OCI-M1 (cell line): Measurements from ENCODE around the gene TLR10.
"Not testable (repeated sequence)": the region's sequence is repeated elsewhere in the genome, so short reads cannot be mapped to it uniquely, and the experiment has no call there.

Experiments
- DNase-seq: peaks from one replicate; lab custom pipeline; 2025; lab: John Stamatoyannopoulos, UW

TLR10 gene, protein sequence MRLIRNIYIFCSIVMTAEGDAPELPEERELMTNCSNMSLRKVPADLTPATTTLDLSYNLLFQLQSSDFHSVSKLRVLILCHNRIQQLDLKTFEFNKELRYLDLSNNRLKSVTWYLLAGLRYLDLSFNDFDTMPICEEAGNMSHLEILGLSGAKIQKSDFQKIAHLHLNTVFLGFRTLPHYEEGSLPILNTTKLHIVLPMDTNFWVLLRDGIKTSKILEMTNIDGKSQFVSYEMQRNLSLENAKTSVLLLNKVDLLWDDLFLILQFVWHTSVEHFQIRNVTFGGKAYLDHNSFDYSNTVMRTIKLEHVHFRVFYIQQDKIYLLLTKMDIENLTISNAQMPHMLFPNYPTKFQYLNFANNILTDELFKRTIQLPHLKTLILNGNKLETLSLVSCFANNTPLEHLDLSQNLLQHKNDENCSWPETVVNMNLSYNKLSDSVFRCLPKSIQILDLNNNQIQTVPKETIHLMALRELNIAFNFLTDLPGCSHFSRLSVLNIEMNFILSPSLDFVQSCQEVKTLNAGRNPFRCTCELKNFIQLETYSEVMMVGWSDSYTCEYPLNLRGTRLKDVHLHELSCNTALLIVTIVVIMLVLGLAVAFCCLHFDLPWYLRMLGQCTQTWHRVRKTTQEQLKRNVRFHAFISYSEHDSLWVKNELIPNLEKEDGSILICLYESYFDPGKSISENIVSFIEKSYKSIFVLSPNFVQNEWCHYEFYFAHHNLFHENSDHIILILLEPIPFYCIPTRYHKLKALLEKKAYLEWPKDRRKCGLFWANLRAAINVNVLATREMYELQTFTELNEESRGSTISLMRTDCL

DNA sequence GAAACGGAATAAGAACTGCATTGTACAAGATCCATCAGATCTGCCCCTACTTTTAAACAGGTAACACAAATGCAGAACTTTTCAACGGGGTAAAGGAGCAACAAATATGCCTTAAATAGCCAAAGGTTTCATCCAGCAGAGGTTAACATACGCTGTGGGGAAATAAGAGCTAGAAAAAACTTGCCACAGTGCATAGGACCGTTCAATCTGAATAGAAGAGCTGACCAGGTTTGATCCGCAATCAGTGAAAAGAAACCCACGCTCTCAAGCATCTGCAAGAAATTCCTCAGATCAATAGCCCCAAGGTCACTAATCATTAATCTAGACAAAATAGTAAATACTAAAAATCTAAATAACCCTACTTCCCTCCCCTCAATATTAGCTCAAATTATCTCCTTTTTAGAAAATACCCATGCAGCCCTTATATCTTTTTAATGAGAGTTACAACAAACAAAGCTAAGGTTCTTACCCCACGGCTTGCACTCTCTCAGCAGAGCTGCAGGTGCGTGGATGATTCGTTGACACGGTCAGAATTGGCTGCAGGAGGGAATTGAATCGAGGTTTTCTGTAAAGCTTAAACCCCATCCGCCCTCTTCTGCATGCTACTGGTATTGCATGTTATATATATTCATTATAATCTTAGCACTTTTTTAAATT lies at the start of gene TLR10:
TSS of gene TLR10 (minus strand) at position 539 of the 657 bp plus-strand sequence. CDS start 7,400 bp downstream, outside the sequence.
- peak; percentile 65 for DNase-seq

DNA sequence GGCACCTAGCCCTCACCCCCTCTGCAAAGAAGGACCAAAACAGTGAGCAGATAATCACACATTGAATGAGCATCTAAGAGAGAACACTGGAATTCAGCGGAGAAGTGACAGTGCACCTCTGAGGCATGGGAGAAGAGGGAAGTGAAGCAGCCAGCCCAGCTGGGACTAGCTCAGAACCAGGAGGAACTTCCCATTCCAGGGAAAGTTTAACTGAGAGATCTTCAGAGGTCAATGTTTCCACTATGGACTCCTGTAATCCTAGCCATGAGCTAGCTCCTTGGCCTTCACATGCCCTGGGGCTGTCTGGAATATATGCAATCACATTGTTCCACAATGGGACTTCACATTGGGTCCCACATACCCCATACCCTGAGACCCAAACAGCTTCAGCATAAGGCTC lies 49.4 kb upstream of the TLR10 start:
- DNase-seq: no peak

DNA sequence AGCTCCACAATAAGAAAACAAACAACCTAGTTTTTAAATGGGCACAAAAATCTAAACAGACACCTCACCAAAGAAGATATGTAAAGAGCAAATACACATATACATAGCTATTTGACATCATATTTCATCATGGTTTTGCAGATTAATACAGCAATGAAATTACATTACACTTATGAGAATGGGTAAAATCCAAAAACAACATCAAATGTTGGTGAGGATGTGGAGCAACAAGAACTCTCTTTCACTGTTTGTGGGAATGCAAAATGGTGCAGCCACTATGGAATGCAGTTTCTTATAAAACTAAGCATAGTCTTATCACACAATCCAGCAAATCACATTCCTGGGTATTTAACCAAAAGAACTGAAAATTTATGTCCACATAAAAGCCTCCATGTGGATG lies 48.9 kb upstream of the TLR10 start:
- no peak for DNase-seq

- DNase-seq: no peak
Measured at GRCh38 chr4:38829237-38829636, 46.4 kb upstream of the TLR10 start.

- no peak for DNase-seq
Measured at GRCh38 chr4:38823766-38824165, 41.0 kb upstream of the TLR10 start.

DNA sequence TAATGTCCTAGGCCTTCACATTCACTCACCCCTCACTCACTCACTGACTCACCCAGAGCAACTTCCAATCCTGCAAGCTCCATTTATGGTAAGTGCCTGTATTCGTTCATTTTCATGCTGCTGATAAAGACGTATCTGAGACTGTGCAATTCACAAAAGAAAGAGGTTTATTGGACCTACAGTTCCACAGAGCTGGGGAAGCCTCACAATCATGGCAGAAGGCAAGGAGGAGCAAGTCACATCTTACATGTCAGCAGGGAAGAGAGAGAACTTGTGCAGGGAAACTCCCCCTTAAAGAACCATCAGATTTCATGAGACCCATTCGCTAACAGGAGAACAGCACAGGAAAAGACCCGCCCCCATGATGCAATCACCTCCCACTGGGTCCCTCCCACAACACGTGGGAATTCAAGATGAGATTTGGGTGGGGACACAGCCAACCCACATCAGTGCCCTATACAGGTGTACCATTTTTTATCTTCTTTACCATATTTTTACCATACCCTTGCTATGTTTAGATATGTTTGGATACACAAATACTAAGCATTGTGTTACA lies 40.0 kb upstream of the TLR10 start:
- peak; percentile 9 for DNase-seq

- DNase-seq: no peak
Measured at GRCh38 chr4:38821739-38822138, 38.9 kb upstream of the TLR10 start.

DNA sequence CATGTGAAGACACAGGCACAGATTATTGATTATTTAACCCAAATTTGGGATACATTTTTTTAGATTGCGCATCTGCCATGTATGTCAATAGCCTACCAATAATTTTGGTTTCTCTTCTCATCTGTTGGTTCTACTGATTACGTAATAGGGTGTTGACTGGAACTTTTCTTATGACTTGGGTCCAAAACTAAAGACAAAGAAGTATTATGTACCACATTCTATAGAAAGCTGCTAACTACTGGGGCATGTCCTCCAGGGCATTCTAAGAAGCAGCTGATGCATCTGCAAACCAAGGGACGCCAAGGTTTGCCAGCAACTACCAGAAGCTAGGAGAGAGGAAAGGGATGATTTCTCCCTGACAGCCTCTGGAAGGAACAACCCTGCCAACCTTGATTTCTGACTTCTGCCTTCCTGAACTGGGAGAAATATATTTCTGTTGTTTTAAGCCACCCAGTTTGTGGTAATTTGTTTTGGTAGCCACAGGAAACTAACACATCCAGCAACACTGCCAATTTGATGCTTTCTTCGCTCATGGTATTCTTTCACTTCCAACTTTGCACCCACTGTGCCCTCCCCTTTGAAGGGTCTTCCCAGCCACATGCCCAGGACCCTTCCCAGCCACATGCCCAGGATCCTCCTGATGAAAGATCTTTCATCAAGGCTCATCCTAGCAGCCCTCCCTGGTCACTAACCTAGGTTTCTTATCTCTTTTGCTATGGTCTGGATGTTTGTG lies 37.7 kb upstream of the TLR10 start:
- DNase-seq: no peak

DNA sequence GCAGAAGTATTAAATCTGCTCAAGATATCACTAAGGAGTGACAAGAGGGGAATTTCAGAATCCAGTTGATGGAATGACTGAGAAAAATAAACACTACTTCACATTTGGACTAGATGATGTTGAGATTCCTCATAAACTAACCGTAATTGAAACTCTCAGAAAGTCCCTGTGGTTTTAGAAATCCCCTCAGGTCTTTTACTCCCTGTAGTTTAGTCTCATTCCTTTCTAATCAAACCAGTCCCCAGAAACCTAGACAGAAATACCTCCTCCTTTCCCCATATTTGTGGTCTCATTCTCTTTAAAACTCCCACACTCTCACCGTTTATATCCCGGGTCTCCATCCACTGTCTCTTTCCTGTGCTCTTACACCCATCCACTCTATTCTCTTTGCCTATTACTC lies 36.8 kb upstream of the TLR10 start:
- no peak for DNase-seq

DNA sequence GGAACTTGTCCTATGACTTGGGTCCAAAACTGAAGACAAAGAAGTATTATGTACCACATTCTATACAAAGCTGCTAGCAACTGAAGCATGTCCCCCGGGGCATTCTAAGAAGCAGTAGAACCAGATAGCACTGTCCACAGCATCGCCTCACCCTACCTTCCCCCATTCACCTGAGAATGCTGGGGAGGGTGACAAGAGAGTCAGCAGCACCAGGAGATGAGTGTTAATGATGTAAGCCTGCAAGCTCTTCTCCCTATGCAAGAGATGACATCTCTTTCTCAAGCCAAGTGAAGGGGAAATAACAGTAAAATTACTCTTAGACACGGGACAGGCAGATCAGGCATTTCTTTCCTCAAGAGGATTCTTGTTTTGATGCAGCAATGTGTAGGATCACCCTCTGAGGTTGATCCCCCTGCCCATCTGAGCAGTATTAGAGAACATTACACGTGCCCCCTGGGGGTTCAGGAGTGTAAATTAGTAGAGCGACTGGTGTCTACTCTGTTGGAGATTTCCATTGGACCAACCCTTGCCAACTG lies 35.7 kb upstream of the TLR10 start:
- no peak for DNase-seq

- DNase-seq: peak; percentile 93
Measured at GRCh38 chr4:38815885-38816782, 33.3 kb upstream of the TLR10 start.

GRCh38 chr4:38814386-38814785 lies 31.6 kb upstream of the TLR10 start:
- DNase-seq: no peak

DNA sequence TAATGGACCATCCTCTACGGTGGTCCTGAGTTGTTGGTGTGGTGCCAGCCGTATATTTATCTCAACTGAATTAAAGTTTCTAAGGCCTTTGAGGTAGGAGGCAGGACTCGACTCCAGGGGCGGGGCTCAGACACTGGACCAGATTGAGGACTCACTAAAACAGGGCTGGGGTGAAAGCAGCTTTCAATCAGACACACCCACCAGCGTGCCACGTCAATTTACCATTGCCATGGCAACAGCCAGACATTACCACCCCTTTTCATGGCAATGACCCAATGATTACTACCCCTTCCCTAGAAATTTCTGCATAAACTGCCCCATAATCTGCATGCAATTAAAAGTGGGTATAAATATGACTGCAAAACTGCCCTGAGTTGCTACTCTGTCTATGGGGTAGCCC lies 28.5 kb upstream of the TLR10 start:
- no peak for DNase-seq

- DNase-seq: not testable (repeated sequence)
Measured at GRCh38 chr4:38807462-38807861, 24.7 kb upstream of the TLR10 start.

DNA sequence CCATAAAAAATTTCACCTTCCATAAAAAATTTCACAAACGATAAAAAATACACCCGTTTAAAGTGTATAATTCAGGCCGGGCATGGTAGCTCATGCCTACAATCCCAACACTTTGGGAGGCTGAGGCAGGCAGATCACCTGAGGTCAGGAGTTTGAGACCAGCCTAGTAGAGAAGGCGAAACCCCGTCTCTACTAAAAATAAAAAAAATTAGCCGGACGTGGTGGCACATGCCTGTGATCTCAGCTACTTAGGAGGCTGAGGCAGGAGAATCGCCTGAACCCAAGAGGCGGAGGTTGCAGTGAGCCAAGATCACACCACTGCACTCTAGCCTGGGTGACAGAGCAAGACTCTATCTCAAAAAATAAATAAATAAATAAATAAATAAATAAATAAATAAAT lies 23.5 kb upstream of the TLR10 start:
- DNase-seq: not testable (repeated sequence)

DNA sequence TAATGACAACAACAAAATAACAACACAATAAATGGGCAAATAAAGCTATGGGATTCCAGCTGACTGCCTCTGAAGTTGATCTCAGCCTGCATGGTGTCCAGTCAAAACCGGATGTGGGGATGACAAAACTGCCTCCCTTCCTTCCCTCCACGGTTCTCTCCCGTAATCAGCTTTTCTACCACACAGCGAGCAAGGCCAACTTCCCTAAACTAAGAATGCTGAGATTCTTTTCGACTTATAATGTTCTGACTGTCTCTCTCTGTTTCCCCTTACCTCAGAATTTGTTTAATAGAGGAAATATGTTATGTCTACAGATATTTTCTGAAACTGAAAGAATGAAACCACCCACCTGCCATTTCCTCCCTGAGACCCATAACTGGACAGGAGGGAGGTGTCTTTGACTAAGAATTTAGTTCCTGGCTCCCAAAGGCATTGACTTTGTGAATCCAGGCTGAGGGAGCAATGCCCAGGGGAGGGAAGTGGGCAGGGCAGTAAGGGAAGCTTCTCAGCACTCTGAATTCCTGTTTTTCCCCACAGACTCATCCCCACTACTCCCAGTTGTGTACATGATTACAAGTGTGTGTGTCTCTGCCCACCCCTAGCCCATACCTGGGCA lies 22.8 kb upstream of the TLR10 start:
- DNase-seq: peak; percentile 89

- peak; percentile 88 for DNase-seq
Measured at GRCh38 chr4:38804654-38805295, 22.0 kb upstream of the TLR10 start, which contains the start of gene TLR1. TSS of gene TLR1 (minus strand) at chr4:38804791. CDS start at chr4:38798831, 5,960 bp downstream.

GRCh38 chr4:38803833-38804653 lies 21.3 kb upstream of the TLR10 start:
- DNase-seq: peak; percentile 56
